Measurements from ENCODE around the gene RFK. TPM values are rescaled to one million over a fixed set of nuclear protein-coding genes. Genes with fewer than 3 reads are reported as not detected.

Gene RFK
- total RNA-seq (2022; extraction: Qiagen RNA extraction) = 36.9 to 49.5 TPM (median 40.7 TPM) in 5 replicates

GRCh38 chr9:76394195-76394959 lies at the start of gene RFK:
RFK (minus strand) TSS chr9:76394426; CDS start chr9:76394171, 255 bp downstream.

Other genes with a start within 250 kb of the RFK start
- 2.4 to 4.3 TPM (median 3.0 TPM) in 5 replicates for gene GCNT1, start 64.8 kb upstream of the RFK start, total RNA-seq (2022; extraction: Qiagen RNA extraction)

All from A549 treated with CORT108297 at 1 μM for 4 hours (cell line).